ENCODE results near the gene SLC4A8. TPM values are rescaled to one million over a fixed set of nuclear protein-coding genes. Genes with fewer than 3 reads are reported as not detected.

The SLC4A8 gene
- total and polyA plus RNA-seq, 9 of the 15 experiments (the other 6 are each of a cell fraction or from before 2014, with no cell fraction given): 0.04 to 1.5 (median 0.12) TPM; not detected in 2

- no peak for TF ChIP-seq ZNF778 (CRISPR knock-in tag; IDR thresholded peaks at IDR 0.05)
- TF ChIP-seq POLR2B (IDR thresholded peaks at IDR 0.05; ENCODE audit: low read depth, partially characterized antibody): no peak
- TF ChIP-seq NFIC (IDR thresholded peaks at IDR 0.05): peak; percentile 65
Observed at GRCh38 chr12:51424662-51425539, at the start of gene SLC4A8 (continued).

DNA sequence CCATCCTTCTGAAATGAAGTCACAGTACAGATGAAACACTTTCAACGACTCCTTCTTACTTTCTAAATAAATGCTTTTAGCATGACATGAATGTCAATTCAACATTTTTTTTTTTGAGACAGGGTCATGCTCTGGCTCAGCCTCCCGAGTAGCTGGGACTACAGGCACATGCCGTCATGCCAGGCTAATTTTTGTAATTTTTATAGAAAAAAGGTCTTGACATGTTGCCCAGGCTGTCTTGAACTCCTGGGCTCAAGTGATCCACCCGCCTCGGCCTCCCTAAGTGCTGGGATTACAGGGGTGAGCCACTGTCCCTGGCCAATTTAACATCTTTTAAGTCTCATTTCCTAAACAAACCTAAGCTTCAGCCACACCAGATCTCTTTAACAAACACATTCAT lies 49.8 kb upstream of the SLC4A8 start:
- 48% methylated on average over 5 of the region's 5 CpGs for WGBS (ENCODE audit: insufficient coverage, low coverage, missing lambda C conversion rate)
- Histone ChIP-seq H3K79me2 (ENCODE audit: control insufficient read depth, insufficient read depth, low read length) (no peaks in the 10 kb centered on the region), H3K27me3 (ENCODE audit: control insufficient read depth in 2 of 2, insufficient read depth in 2 of 2, low read length in 2 of 2) (no peaks in the 10 kb centered on the region), H3K9me3 (replicated peaks; ENCODE audit: control insufficient read depth, insufficient read depth, low read depth, low read length) (no peaks in the 10 kb centered on the region), H3K9me1 (ENCODE audit: control insufficient read depth, insufficient read depth, low read length) (no peaks in the 10 kb centered on the region), H3K4me3 (no peak overlapping the region), H3K36me3 (ENCODE audit: control insufficient read depth, insufficient read depth, low read length) (no peaks in the 10 kb centered on the region), H3K27ac (ENCODE audit: extremely low read depth, low read depth, low read length) (no peak overlapping the region), H2AFZ (ENCODE audit: low read depth, low read length) (no peak overlapping the region), H3K4me2 (ENCODE audit: insufficient read depth, low read length) (no peak overlapping the region), H3K4me1 (replicated peaks in 1 of 2; ENCODE audit: control insufficient read depth in 2 of 2, insufficient read depth in 2 of 2, low read length in 2 of 2) (peaks cover 0 to 3% of the 10 kb centered on the region in 2 experiments; a peak in 3 of 5 replicates), H3K9ac (ENCODE audit: insufficient read depth in 1 of 2, low read depth in 2 of 2, low read length in 2 of 2) (no peak overlapping the region), H4K20me1 (replicated peaks; ENCODE audit: control insufficient read depth, insufficient read depth, low read length) (no peaks in the 10 kb centered on the region)
- DNase-seq (ENCODE audit: extremely low read depth in 1 of 4, low spot score in 3 of 4): no peak
- intact Hi-C loops (cut with micrococcal nuclease): no loop called here
- in situ Hi-C loops (cut with MboI): no loop called here
- ATAC-seq: no peak
- ChIA-PET CTCF (ENCODE audit: low intra/inter-chr PET ratio) (no interaction called here), POLR2A (interaction anchor here (1.8 kb wide), 1 partner anchor 12 kb away, joined by 6 read pairs; no protein-coding TSS in a partner anchor)
- no TSS peak for BruUV-seq (replicated peaks)
- FAIRE-seq: no peak
- TF ChIP-seq, protein P1, sequence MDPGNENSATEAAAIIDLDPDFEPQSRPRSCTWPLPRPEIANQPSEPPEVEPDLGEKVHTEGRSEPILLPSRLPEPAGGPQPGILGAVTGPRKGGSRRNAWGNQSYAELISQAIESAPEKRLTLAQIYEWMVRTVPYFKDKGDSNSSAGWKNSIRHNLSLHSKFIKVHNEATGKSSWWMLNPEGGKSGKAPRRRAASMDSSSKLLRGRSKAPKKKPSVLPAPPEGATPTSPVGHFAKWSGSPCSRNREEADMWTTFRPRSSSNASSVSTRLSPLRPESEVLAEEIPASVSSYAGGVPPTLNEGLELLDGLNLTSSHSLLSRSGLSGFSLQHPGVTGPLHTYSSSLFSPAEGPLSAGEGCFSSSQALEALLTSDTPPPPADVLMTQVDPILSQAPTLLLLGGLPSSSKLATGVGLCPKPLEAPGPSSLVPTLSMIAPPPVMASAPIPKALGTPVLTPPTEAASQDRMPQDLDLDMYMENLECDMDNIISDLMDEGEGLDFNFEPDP (CRISPR knock-in tag; IDR thresholded peaks at IDR 0.05): no peak
- TF ChIP-seq TARDBP (IDR thresholded peaks at IDR 0.05) (no peak), DPF2 (IDR thresholded peaks at IDR 0.05) (no peak), ZNF354B (CRISPR knock-in tag; IDR thresholded peaks at IDR 0.05) (no peak), RFX1 (IDR thresholded peaks at IDR 0.05) (no peak), MYBL2 (IDR thresholded peaks at IDR 0.05; ENCODE audit: low read depth) (no peak), MYBL2 (CRISPR knock-in tag; IDR thresholded peaks at IDR 0.05; ENCODE audit: borderline replicate concordance) (no peak), BCOR (IDR thresholded peaks at IDR 0.05) (no peak), OTX1 (CRISPR knock-in tag; IDR thresholded peaks at IDR 0.05) (no peak)
- TF ChIP-seq, protein P2, sequence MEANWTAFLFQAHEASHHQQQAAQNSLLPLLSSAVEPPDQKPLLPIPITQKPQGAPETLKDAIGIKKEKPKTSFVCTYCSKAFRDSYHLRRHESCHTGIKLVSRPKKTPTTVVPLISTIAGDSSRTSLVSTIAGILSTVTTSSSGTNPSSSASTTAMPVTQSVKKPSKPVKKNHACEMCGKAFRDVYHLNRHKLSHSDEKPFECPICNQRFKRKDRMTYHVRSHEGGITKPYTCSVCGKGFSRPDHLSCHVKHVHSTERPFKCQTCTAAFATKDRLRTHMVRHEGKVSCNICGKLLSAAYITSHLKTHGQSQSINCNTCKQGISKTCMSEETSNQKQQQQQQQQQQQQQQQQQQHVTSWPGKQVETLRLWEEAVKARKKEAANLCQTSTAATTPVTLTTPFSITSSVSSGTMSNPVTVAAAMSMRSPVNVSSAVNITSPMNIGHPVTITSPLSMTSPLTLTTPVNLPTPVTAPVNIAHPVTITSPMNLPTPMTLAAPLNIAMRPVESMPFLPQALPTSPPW (CRISPR knock-in tag; IDR thresholded peaks at IDR 0.05): no peak

Data from K562 (cell line).